Left lobe of liver (tissue), 2 donors: ENCODE results near the gene CSK. TPM values are rescaled to one million over a fixed set of nuclear protein-coding genes. Genes with fewer than 3 reads are reported as not detected.
"Not testable (repeated sequence)": the region's sequence is repeated elsewhere in the genome, so short reads cannot be mapped to it uniquely, and the experiment has no call there.

Experiments used
- ATAC-seq: fragments of 200-7000 bp; cut with Tn5 transposase; one replicate; pipeline ENCODE4 v1.9.1; 2020; ENCODE audit warnings: mild to moderate bottlenecking, moderate library complexity
- DNase-seq: peaks from one replicate; pipeline ENCODE4 v3.0.0-alpha.2; 2020; ENCODE audit warnings: low spot score
- total RNA-seq: library from RNA; stranded (reverse); gene quantifications from one replicate; pipeline ENCODE4 v1.2.1, GENCODE V29; 2021
- donor health status: DM: no; HTN: no; CAD: no; lungs with moderate emphysema.
- donor health status: DM: no; HTN: yes; CAD: no.

The CSK gene
- total RNA-seq, 1 donor from 2014 or later = 32.7 TPM

DNA sequence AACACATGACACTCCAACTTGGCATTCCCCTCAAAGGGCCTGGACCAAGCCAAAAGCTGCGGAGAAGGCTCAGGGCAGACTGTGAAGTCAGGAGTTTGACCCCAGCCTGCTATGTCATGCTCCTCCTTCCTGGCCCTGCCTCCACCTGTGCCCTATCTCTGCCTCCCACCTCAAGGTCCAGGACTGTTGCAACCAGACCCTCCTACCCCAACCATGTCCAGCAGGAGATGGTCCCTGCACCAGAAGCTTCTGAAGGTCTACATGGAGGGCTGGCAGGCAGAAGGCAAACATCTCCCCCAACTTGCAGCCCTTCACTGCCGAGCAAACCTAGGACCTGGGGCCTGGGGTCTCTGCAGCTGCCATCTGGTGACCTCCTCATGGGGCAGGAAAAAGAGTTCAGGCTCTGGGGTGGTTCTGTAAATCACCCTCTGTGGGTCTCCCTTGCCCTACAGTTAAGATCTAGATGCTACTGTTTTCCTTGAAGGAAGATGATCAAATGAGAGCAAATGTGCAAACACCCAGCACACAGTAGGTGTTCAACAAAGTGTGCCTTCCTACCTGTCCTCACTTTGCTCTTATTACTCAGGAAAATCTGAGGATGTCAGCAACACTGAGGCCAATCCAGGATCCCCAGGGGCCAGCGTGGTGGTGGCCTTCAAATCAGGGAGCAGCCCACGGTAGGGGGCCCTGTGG lies 11.5 kb upstream of the CSK start:
- ATAC-seq = no peak
- no peak for DNase-seq

DNA sequence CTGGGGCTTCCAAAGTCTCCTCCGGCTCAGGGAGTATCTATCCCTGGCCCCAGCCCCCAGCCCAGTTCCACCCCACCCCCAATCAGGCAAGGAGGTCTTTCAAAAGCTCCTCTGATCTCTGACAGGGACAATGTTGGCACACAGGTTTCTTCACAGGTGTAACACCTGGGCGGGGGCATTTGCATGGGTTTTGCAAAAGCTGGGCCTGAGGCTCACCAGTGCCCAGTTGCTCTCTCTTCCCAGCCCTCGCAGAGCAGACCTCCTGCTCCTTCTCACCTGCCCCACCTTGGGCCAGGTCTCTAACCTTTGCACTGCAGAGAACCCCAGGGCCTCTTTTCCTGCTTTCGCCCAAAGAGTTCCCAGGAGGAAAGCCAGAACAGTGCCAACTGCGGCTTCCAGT lies 8.6 kb upstream of the CSK start:
- ATAC-seq (no peak), DNase-seq (no peak)

DNA sequence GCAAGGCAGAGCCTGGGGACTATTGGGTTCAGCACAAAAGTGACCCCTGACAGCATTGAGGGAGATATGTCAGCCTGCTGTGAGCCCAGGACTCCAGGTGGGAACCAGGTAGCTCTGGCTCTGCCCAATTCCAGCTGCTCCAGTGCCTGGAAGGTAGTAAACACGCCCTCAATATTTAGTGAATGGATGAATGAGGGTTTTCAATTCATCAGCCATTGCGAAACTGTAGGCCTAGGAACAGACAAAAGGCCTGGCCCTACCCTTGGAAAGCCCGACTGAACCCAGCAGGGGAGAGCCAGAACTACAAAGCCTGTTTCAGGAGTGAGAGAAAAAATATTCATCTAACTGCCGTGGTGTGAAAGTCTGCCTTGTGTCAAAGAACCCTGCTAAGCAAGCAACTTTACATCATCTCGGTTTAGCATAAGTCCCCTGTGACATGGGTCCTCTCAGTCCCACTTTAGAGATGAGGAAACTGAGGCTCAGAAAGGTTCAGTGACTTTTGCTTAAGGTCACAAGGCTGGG lies 8.1 kb upstream of the CSK start:
- ATAC-seq (no peak), DNase-seq (no peak)

DNA sequence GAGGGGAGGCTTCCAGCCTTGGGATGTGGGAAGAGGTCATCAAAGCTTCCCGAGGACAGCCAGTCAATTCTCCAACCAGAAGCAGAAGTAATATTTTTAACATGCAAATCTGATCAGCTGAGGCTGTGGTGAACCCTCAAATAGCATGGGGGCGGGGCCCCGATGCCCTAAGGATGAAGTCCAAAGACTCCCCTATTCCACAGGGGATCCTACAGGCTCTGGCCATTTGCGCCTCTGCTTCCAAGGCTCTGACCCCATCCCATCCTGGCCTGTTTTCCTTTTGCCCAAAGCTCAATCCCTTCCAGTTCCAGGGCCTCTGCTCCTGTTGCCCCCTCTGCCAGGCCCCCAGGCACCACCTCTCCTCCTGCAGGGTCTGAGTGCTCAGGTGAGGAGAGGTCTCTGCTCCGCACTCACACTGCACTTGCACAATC lies 6.7 kb upstream of the CSK start:
- no peak for ATAC-seq
- no peak for DNase-seq

DNA sequence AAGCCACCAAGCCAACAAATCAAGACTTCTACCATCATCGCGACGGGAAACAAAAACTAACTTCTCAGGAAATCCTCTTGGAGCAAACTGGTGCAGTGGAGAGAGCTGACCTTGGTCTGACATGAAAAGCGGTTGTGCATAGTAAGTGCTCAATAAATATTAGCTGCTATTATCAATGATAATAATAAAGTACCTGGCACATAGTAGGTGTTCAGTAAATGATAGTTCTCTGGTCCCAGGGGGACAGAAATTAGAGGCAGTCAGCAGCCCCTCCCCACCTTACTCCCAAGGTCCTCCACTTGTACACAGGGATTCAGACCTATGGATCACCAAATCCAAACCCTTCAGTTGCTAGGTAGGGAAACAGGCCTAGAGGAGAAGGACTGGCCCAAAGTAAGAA lies 6.0 kb upstream of the CSK start:
- ATAC-seq = no peak
- DNase-seq = no peak

DNA sequence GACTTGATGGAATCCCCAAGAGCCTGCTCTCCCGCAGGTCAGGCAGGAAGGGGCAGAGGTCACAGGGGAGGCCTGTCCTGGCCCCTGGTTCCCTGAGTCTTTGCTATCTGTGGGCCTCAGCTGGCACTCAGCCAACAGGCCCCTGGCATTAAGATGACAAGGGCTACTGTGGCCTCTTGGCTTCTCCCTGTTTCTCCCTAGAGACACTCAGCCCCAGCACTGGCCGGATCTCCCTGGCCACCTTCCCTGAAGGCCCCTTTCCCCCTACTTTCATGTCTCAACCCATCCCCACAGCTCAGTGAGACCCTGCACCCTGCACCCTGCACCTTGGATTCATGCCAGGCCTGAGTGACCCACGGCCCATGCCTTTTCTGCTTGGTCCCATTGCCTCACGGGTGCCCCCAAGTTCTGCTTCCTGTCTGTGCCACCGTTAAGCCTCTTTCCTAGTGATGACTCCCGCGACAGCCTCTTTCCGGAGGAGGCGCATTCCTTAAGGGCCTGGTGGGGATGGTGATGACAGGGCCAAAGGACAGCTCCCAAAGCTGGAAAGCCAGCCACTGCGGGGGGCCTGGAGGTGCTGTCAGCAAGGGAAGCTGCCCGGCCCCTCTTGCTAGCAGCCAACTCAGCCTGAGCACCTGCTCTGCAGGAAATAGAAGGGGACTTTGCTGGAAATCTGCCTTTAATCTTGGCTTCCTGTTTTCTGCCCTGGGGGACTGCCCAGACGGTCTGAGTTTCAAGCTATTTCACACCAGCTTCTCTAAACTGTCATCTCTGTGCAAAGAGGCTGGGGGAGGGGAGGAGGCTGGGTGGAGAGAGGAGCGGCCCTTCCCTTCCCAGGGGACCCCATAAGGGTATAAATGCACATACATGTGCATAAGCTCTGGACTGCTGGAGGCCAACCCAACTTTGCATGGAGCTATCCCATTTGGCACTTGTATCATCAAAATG lies 4.8 kb upstream of the CSK start:
- no peak for DNase-seq
- ATAC-seq = no peak

DNA sequence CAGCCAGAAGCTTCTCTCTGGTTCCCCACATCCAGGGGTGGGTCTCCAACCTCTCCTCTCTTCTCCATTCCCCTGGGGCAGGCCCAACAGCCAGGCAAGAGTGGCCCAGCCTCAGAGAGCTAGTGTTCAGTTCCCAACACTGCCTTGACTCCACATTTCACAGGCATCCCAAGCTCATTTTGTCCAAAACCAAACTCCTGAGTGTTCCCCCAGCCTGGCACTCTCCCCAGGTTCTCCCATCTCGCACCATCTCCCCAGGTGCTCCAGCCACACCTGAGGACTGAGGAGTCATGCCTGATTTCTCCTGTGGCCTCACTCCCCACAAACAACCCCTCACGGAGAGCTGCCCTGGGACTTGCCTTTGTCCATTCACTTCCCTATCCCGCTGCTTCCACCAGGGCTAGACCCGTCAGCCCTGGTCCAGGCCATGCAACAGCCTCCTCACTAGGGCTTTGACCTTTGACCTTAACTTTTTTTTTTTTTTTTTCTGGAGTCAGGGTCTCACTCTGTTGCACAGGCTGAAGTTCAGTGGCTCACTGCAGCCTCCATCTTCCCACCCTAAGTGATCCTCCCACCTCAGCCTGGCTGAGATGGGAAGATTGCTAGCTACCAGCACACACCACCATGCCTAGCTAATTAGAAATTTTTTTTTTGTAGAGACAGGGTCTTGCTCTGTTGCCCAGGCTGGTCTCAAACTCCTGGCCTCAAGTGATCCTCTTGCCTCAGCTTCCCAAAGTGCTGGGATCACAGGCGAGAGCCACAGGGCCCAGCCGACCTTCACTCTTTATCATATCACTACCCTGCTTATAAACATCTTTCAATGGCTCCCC lies 3.9 kb upstream of the CSK start:
- ATAC-seq = no peak
- no peak for DNase-seq

DNA sequence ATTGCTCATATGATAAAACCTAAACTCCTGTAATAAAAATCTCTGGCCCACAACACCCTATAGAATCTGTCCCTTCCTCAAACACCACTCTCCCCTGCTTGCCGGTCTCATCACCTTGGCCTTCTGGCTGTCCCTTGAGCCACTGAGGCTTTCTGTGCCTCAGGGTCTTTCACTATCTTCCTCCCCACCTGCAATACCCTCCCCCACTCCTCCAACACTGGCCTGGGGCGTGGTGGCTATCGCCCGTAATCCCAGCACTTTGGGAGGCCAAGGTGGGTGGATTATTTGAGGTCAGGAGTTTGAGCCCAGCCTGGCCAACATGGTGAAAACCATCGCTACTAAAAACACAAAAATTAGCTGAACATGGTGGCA lies 3.3 kb upstream of the CSK start:
- no peak for DNase-seq
- ATAC-seq = no peak

DNA sequence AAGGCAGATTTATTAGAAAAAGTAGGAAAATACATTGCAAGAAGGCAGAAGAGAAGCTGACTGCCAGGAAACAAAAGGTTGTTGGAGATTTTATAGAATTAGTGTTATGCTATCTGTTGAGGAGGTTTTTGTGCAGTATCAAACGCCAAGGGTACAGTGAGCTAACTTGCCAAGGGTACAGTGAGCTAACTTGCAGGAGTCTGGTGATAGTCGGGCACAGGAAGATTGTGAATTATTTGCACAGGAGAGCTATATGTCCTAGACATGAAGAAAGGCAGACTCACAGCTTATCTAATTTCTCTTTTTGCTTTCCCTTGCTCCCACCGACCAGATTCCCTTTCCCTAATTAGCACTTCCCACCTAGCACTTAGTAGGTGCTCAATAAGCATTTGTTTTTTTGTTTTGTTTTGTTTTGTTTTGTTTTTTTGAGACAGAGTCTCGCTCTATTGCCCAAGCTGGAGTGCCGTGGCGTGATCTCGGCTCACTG lies 2.7 kb upstream of the CSK start:
- DNase-seq (no peak), ATAC-seq (no peak)

DNA sequence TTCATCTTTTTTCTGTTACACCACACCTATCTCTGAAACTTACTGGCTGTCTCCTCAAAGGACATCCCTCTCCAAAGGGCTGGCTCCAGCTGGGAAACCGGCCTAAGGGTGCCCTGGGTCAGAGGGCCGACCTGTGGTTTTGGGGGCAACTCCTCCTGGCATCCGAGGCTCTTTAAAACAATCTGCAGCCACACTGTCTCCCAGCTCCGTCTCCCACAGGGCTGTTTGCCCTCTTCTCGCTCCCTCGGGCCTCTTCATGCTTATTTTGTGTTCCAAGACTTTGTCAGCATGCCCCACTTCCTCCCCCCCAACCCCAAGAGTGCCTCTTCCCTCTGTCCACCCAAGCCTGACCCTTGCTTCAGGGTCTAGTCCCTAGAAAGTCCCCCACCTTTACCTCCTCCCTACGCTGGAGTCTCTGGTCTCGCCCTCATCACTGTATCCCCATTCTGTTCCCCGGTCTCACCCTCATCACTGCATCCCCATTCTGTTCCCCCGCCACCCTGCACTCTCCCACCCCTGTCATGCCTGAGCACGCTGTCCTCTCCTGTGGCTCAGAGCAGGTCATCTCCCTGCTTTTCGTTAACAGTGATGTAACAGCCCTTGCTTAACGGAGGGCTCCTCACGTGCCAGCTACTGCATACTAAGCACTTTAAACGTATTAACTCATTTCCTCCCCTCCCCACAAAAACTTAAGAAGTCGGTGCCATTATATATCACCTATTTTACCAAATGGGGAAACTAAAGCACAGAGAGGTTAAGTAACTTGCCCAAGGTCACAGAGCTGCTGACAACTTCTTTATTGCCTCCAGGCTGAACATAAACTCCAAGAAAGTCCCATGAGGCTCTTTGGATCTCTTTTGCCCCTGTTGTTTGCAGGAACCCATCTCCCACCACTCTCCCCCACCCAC lies 1.1 kb upstream of the CSK start:
- ATAC-seq (peak; percentile 51), DNase-seq (peak; percentile 84)

DNA sequence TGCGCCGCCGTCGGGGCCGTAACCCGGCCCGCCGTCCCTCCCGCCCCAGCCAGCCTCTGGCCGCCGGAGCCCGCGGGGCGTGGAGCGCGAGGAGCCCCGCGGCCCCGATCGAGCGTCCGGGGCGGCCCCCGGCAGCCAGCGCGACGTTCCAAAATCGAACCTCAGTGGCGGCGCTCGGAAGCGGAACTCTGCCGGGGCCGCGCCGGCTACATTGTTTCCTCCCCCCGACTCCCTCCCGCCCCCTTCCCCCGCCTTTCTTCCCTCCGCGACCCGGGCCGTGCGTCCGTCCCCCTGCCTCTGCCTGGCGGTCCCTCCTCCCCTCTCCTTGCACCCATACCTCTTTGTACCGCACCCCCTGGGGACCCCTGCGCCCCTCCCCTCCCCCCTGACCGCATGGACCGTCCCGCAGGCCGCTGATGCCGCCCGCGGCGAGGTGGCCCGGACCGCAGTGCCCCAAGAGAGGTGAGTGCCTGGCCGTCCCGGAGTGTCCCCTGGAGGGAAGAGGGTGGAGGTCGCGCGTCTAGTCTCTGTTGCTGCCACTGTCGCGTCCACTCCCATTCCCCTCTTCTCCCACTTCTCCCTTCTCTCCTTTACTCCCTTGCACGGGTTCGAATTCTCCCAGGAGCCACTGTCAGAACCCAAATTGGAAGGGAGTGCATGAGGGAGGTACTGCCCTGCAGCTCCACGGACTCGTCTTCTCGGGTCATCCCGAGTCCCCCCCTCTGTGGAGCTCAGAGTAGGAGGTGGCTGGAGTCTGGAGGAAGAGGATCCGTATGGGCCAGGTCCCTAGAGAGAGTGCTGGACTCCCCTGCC lies 585 bp downstream of the CSK start:
- DNase-seq (peak; percentile 52), ATAC-seq (peak; percentile 0)

DNA sequence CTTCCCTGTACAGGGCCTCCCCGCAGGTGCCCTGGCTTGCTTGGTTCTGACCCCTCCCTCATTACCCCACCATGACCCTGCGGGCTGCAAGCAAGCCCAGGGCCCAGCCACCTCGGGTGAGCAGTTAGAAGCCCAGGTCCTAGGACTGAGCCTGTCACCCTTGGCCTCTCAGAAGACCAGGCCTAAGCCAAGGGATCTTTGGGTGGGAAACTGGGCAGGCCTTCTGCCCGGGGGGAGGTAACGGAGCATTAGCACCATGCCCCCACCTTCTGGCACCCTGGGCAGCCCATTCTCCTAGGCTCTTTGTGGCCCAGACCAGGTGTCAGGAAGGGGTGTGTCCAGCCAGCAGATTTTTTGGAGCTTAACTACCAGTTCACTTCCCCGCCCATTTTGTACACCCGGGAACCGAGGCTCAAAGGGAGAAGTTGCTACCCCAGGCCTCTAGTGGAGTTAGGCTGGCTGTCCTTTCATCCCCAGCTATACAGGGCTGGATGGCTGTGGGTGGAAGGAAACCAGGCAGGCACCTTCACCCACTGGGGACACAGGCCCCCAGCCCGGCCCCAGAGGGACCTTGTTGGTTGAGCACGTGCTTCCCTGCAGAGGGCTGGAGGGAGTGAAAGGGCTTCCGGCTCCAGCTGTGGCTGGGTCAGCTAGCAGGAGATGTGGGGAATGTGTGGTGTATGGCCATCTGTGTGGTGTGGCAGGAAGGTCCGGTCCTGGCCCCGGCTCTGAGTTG lies 1.4 kb downstream of the CSK start:
- ATAC-seq (peak; percentile 3), DNase-seq (peak; percentile 61)

DNA sequence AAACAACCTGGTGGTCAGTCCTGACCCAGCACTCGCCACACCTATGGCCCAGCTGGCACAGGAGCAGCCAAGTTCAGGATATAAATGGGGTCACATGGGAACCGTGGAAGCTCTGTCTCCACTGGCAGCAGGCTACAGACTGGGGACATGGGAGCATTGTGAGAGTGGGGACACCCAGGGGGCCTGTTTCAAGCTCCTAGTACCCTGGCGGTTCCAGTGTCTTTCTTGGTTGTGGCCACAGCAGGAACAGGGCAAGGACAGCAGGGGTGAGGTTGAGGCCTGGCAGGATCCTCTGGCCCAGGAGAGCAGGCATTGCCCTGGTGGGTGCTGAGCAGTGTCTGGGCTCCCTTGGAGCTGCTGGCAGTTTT lies 1.9 kb downstream of the CSK start:
- no peak for DNase-seq
- peak; percentile 4 for ATAC-seq

DNA sequence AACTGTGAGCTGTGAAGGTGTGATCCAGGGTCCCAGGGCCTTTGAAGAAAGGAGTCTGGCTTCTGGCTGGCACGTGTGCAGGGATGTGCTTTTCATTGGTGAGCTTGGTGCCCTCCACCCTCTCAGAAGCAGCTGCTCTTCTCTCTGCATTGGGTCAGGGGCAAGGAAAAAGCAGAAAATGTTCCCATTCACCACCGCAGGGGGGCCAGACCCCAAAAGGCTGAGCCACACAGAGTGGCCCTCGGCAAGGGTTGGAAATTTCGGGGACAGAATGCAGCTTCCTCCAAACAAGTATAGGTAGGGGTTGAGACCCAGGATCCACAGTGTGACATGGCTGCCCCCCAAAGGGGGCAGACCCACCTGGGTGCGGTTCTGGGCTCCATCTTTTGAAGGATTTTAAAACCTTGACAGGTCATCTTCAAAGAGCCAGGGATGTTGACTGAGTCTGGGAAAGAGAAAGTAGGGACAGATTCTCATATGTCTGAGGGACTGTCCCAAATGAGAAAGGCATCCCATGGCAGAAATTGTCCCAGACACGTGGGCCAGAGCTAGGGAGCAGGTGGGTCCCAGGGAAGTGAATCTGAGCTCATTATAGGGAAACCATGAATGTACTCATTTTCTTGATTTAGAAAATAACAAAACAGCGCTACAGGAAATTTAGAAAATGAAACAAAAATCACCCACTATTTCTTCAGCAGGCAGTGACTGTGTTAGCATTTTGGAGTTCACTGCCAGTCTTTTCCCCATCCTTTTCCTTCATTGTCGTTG lies 2.7 kb downstream of the CSK start:
- DNase-seq (no peak), ATAC-seq (no peak)

DNA sequence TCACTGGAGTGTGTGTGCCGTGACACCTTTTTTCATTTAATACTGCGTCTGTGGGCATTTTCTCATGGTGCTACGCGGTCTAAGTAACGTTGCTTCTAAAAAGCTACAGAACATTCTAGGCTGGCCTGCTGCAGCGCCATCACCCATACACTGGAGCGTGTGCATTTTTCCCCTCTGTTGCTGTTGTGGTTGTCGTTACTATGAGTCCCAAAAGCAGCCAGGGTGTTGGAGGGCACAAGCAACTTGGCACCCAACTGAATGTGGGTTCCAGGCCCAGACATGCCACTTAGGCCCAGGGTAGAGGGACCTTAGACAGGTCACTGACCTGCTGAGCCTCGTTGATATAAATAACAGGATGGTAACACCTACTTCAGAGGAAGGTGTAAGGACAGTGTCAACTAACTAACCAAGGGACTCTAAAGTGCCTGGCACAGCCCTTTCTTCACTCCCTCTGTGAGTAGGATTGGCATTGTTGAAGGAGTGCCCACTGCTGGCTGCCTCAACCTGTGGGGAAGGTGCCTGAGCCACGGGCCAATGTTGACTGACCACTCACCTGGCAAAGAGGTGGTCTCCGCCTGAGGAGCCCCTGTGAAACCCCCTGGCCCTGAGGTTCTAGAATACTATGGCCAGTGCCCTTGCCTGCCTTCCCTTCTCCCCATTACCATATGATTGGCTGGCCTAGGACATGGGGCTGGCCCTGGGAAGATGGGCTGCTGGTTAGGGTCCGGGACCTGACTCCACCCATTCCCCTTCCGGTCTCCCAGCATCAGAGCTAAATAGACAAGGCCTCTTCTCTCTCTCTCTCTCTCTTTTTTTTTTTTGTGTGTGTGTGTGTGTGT lies 3.5 kb downstream of the CSK start:
- DNase-seq = no peak
- no peak for ATAC-seq

DNA sequence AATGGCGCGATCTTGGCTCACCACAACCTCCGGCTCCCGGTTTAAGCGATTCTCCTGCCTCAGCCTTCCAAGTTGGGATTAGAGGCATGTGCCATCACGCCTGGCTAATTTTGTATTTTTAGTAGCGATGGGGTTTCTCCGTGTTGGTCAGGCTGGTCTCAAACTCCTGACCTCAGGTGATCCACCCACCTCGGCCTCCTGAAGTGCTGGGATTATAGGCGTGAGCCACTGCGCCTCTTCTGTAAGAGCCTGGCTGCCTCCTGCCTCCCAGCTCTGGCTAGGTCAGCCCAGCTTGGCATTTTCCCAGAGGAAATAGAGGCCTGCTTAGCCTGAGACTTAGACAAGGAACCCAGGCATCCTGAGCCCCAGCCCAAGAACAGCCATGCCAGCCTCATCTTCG lies 4.2 kb downstream of the CSK start:
- ATAC-seq, DNase-seq: not testable (repeated sequence)
